HG03432 (cell line): ENCODE results near the gene PHLDB3.
"Not testable (repeated sequence)": the region's sequence is repeated elsewhere in the genome, so short reads cannot be mapped to it uniquely, and the experiment has no call there.

Source experiments
- ATAC-seq: cut with Tn5 transposase; IDR thresholded peaks from one replicate; pipeline ENCODE4 v1.9.1; 2021; ENCODE audit warnings: mild to moderate bottlenecking, moderate library complexity; ENCODE audit not compliant: unreplicated experiment

PHLDB3 gene

GRCh38 chr19:43446746-43447489, 57.6 kb downstream of the PHLDB3 start:
- no peak for ATAC-seq

- no peak for ATAC-seq
Observed at GRCh38 chr19:43445426-43445825, 59.1 kb downstream of the PHLDB3 start.

- ATAC-seq: no peak
Observed at GRCh38 chr19:43444531-43445287, 59.8 kb downstream of the PHLDB3 start.

GRCh38 chr19:43444091-43444490, 60.5 kb downstream of the PHLDB3 start:
- ATAC-seq: not testable (repeated sequence)

- ATAC-seq: no peak
Observed at GRCh38 chr19:43441716-43442115, 62.8 kb downstream of the PHLDB3 start.

GRCh38 chr19:43439709-43440063, 64.9 kb downstream of the PHLDB3 start:
- ATAC-seq: no peak

GRCh38 chr19:43439032-43439708, 65.4 kb downstream of the PHLDB3 start:
- ATAC-seq: no peak

- no peak for ATAC-seq
Observed at GRCh38 chr19:43438291-43439031, 66.1 kb downstream of the PHLDB3 start.

- no peak for ATAC-seq
Observed at GRCh38 chr19:43437712-43438111, 66.8 kb downstream of the PHLDB3 start.

GRCh38 chr19:43437284-43437683, 67.3 kb downstream of the PHLDB3 start:
- ATAC-seq: not testable (repeated sequence)

- ATAC-seq: no peak
Observed at GRCh38 chr19:43435775-43436174, 68.8 kb downstream of the PHLDB3 start.

- no peak for ATAC-seq
Observed at GRCh38 chr19:43433689-43434088, 70.9 kb downstream of the PHLDB3 start.

GRCh38 chr19:43433358-43433673, 71.2 kb downstream of the PHLDB3 start:
- ATAC-seq: no peak

GRCh38 chr19:43430976-43431375, 73.6 kb downstream of the PHLDB3 start:
- no peak for ATAC-seq

- ATAC-seq: no peak
Observed at GRCh38 chr19:43430142-43430710, 74.3 kb downstream of the PHLDB3 start.

- no peak for ATAC-seq
Observed at GRCh38 chr19:43429395-43429794, 75.2 kb downstream of the PHLDB3 start.

- no peak for ATAC-seq
Observed at GRCh38 chr19:43425567-43426392, 78.8 kb downstream of the PHLDB3 start.
